Neuronal stem cell (in vitro differentiated cells): Measurements from ENCODE around the gene NTF3.

Experiments used
- DNase-seq: peaks from one replicate; pipeline ENCODE4 v3.0.0-alpha.2; 2013; ENCODE audit warnings: low spot score
- H2AFZ ChIP-seq: one replicate; pipeline ENCODE4 v1.6.1; 2013; ENCODE audit warnings: mild to moderate bottlenecking, low read length, inconsistent platforms
- H2AK5ac ChIP-seq: 2 replicates; pipeline ENCODE4 v1.6.1; 2013; ENCODE audit warnings: low read depth, mild to moderate bottlenecking, inconsistent platforms, low read length, moderate library complexity, mixed read lengths
- H2BK120ac ChIP-seq: 2 replicates; pipeline ENCODE4 v1.6.1; 2013; ENCODE audit warnings: low read depth, mild to moderate bottlenecking, inconsistent platforms, low read length, moderate library complexity, mixed read lengths
- H2BK12ac ChIP-seq: one replicate; pipeline ENCODE4 v1.6.1; 2013; ENCODE audit warnings: low read length, inconsistent platforms
- H2BK15ac ChIP-seq: 2 replicates; pipeline ENCODE4 v1.6.1; 2013; ENCODE audit warnings: mild to moderate bottlenecking, low read length, inconsistent platforms, mixed read lengths
- H2BK5ac ChIP-seq: one replicate; pipeline ENCODE4 v1.6.1; 2013; ENCODE audit warnings: inconsistent platforms, mild to moderate bottlenecking, low read length, moderate library complexity
- H3K14ac ChIP-seq: one replicate; pipeline ENCODE4 v1.6.1; 2013; ENCODE audit warnings: low read length, inconsistent platforms
- H3K18ac ChIP-seq: 2 replicates; pipeline ENCODE4 v1.6.1; 2013; ENCODE audit warnings: low read length, inconsistent platforms
- H3K23ac ChIP-seq: 2 replicates; pipeline ENCODE4 v1.6.1; 2013; ENCODE audit warnings: low read depth, mild to moderate bottlenecking, mixed read lengths, low read length, inconsistent platforms; ENCODE audit not compliant: poor library complexity
- H3K27ac ChIP-seq: replicated peaks from 3 replicates; pipeline ENCODE4 v1.5.1; 2013; ENCODE audit warnings: low read length, inconsistent platforms
- H3K27me3 ChIP-seq, 3 experiments: 2 replicates each; pipeline ENCODE4 v1.6.1; 2013; ENCODE audit warnings: low read length in 3 of 3, mild to moderate bottlenecking in 2 of 3, inconsistent platforms in 1 of 3, low read depth in 1 of 3, mixed read lengths in 1 of 3, moderate library complexity in 1 of 3; ENCODE audit not compliant: control insufficient read depth in 3 of 3, insufficient read depth in 3 of 3
- H3K36me3 ChIP-seq, 2 donors: replicated peaks in 1 of 2; 2 replicates each; pipeline ENCODE4 v1.6.1; 2013; ENCODE audit warnings: low read length in 2 of 2; ENCODE audit not compliant: control insufficient read depth in 2 of 2, insufficient read depth in 2 of 2
- H3K4ac ChIP-seq: 2 replicates; pipeline ENCODE4 v1.6.1; 2013; ENCODE audit warnings: inconsistent platforms, mild to moderate bottlenecking, low read length, moderate library complexity
- H3K4me1 ChIP-seq, 2 donors: 1 replicate in 1 of 2; 2 replicates in 1 of 2; pipeline ENCODE4 v1.6.1; 2013; ENCODE audit warnings: low read length in 2 of 2, low read depth in 1 of 2; ENCODE audit not compliant: control insufficient read depth in 2 of 2, insufficient read depth in 1 of 2
- H3K4me2 ChIP-seq: one replicate; pipeline ENCODE4 v1.6.1; 2013; ENCODE audit warnings: mild to moderate bottlenecking, low read length, inconsistent platforms; ENCODE audit not compliant: insufficient read depth, poor library complexity, severe bottlenecking
- H3K4me3 ChIP-seq, 2 donors: 2 replicates each; pipeline ENCODE4 v1.5.1; 2013; ENCODE audit warnings: low read length in 2 of 2, mild to moderate bottlenecking in 2 of 2, inconsistent platforms in 1 of 2, moderate library complexity in 1 of 2
- H3K79me1 ChIP-seq: one replicate; pipeline ENCODE4 v1.6.1; 2013; ENCODE audit warnings: low read depth, mild to moderate bottlenecking, inconsistent platforms, low read length, moderate library complexity
- H3K9ac ChIP-seq: one replicate; pipeline ENCODE4 v1.6.1; 2013; ENCODE audit warnings: mild to moderate bottlenecking, low read depth, low read length, inconsistent platforms; ENCODE audit not compliant: poor library complexity
- H3K9me3 ChIP-seq, 2 donors: replicated peaks in 1 of 2; 2 replicates each; pipeline versions ENCODE3 to v1.6.1; 2013; ENCODE audit warnings: low read length in 2 of 2, mild to moderate bottlenecking in 2 of 2, inconsistent platforms in 1 of 2, low read depth in 1 of 2, mixed read lengths in 1 of 2, moderate library complexity in 1 of 2; ENCODE audit not compliant: control insufficient read depth in 2 of 2, insufficient read depth in 1 of 2
- H4K8ac ChIP-seq: one replicate; pipeline ENCODE4 v1.6.1; 2013; ENCODE audit warnings: low read depth, mild to moderate bottlenecking, inconsistent platforms, low read length, moderate library complexity
- H4K91ac ChIP-seq: one replicate; pipeline ENCODE4 v1.6.1; 2013; ENCODE audit warnings: low read length, low read depth, mild to moderate bottlenecking, inconsistent platforms; ENCODE audit not compliant: poor library complexity
- WGBS, 2 donors: extraction: QIAGEN DNeasy Blood & Tissue Kit; methylation state at CpG; one replicate each; pipeline ENCODE4 v1.1.7; 2013; ENCODE audit warnings: missing lambda C conversion rate in 2 of 2, mixed read lengths in 1 of 2; ENCODE audit not compliant: insufficient read length in 2 of 2, insufficient replicate concordance in 1 of 2; ENCODE audit errors: extremely low coverage in 2 of 2; 5-methylcytosine and 5-hydroxymethylcytosine counted together

NTF3 gene

DNA sequence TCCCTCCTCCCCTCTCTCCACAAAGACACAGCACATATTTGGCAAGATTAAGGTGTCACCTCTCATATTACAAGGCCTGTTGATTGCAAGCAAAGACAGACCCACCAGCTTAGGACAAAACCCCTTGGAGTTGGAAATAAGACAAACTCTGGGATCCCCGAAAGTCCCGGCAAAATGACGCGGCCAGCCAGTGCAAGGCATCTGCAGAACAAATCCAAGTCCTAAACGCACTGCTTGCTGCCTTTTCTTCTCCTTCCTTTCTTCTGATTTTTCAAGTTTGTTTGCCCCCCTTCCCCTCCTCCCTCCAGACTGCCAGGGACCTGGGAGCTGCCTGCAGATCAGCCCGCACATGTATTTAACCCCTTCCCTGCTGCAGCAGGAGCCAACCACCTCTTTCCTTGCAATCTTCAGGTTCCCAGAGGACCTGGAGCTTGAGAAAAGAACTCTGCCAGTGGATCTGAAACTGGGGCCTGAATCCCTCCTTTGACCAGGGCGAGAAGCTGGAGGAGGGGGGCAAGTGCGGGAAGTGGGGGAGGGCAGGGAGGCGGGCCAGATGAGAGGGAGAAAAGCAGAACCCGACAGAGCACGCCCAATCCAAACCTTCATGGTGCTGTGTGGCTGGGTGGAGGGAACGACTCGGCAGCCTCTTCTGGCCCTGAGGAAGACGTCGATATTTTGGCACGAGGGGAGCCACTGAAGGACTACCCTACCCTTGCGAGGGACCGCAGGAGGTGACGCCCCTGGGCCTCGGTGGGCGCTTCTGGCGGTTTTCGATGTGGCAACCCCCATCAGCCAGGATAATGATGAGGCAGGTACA lies 2.0 kb upstream of the NTF3 start:
- H3K4me2 ChIP-seq: peak overlapping the region; percentile 90
- H3K4me3 ChIP-seq: peak overlapping the region in 1 of 2 donors; percentile 67
- peak; percentile 51 for DNase-seq
- peak overlapping the region; percentile 92 for H3K18ac ChIP-seq
- no peak overlapping the region for H3K4ac ChIP-seq
- H3K23ac ChIP-seq: no peak overlapping the region
- H3K4me1 ChIP-seq: peaks cover 12 to 18% of the 10 kb centered on the region in 2 donors
- no peak overlapping the region for H3K9ac ChIP-seq
- no peak overlapping the region for H2BK120ac ChIP-seq
- no peak overlapping the region for H2BK12ac ChIP-seq
- peaks cover 0 to 83% (median 3%) of the 10 kb centered on the region in 3 experiments for H3K27me3 ChIP-seq
- no peak overlapping the region for H4K91ac ChIP-seq
- H2AK5ac ChIP-seq: peak overlapping the region; percentile 9
- no peaks in the 10 kb centered on the region for H3K9me3 ChIP-seq
- H3K36me3 ChIP-seq: no peaks in the 10 kb centered on the region
- H2BK5ac ChIP-seq: no peak overlapping the region
- peaks cover 9% of the 10 kb centered on the region for H3K79me1 ChIP-seq
- H3K27ac ChIP-seq: peak overlapping the region; percentile 63
- H3K14ac ChIP-seq: no peak overlapping the region
- no CpG with 5 or more reads among the region's 23 CpGs for WGBS, 2 donors
- H2BK15ac ChIP-seq: no peak overlapping the region
- H2AFZ ChIP-seq: no peak overlapping the region
- no peak overlapping the region for H4K8ac ChIP-seq

GRCh38 chr12:5430641-5431603 lies 986 bp upstream of the NTF3 start:
- Histone ChIP-seq H3K9ac (peak overlapping the region; percentile 56), H3K4me2 (peak overlapping the region; percentile 90), H4K91ac (no peak overlapping the region), H3K23ac (no peak overlapping the region), H3K4me1 (peaks cover 12 to 19% of the 10 kb centered on the region in 2 donors), H3K27me3 (peaks cover 0 to 88% (median 3%) of the 10 kb centered on the region in 3 experiments), H3K4ac (no peak overlapping the region), H3K9me3 (no peaks in the 10 kb centered on the region), H2BK12ac (no peak overlapping the region), H3K14ac (no peak overlapping the region), H2AFZ (peak overlapping the region; percentile 3), H4K8ac (no peak overlapping the region), H3K36me3 (no peaks in the 10 kb centered on the region), H3K4me3 (peak overlapping the region in 1 of 2 donors; percentile 79), H3K18ac (peak overlapping the region; percentile 92), H2AK5ac (no peak overlapping the region), H2BK15ac (peak overlapping the region; percentile 50), H3K79me1 (peaks cover 9% of the 10 kb centered on the region), H3K27ac (no peak overlapping the region), H2BK120ac (no peak overlapping the region), H2BK5ac (no peak overlapping the region)
- no peak for DNase-seq
- no CpG with 5 or more reads among the region's 58 CpGs for WGBS, 2 donors

DNA sequence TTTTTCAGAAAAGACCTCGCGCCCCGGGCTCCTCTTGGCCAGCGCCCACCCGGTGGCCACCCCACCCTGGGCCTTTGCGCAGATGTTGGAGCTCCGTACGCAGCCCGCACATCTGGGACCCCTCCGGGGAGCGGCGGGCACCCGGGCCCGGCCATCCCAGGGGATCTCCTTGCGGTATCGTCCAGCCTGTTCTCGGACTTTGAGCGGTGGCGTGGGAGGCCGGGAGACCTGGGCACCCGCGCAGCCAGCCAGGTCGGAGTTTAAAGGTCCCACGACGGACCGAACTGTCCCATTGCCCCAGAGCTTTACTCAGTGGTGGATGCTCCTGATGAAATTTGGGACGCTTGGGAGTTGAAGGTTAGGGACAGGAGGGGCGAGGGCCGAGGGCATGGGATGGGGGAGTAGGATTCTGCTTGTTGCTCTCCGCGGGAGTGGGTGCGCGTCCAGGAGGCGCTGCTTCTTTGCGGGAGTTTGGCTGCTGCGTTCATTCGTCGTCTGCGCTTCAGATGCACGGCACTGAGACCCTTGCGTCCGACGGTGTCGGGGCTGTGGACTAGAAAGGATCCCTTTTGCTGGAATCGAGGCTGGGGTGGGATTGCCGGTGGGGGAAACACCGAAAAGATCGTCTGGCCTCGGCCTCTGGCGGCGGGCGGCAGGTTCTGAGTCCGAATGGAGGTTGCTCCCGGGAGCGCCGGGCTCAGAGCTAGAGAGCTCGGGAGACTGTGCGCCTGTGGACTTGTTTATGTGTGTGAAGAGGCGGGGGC lies 1.4 kb downstream of the NTF3 start:
- Histone ChIP-seq H3K27ac (no peak overlapping the region), H4K91ac (no peak overlapping the region), H3K18ac (peak overlapping the region; percentile 92), H3K4me2 (peak overlapping the region; percentile 96), H2AFZ (peak overlapping the region; percentile 87), H3K36me3 (no peaks in the 10 kb centered on the region), H3K27me3 (peaks cover 0 to 86% (median 3%) of the 10 kb centered on the region in 3 experiments), H3K4ac (peak overlapping the region; percentile 39), H4K8ac (no peak overlapping the region), H3K23ac (no peak overlapping the region), H3K9me3 (peaks cover 0 to 4% of the 10 kb centered on the region in 2 donors), H2BK15ac (peak overlapping the region; percentile 40), H3K4me3 (peak overlapping the region in 1 of 2 donors; percentile 85), H2BK12ac (peak overlapping the region; percentile 5), H3K14ac (peak overlapping the region; percentile 21), H3K79me1 (peaks cover 9% of the 10 kb centered on the region), H3K4me1 (peaks cover 12 to 18% of the 10 kb centered on the region in 2 donors), H2BK5ac (no peak overlapping the region), H2BK120ac (peak overlapping the region; percentile 12), H2AK5ac (peak overlapping the region; percentile 48), H3K9ac (peak overlapping the region; percentile 88)
- peak; percentile 21 for DNase-seq
- no CpG with 5 or more reads among the region's 59 CpGs for WGBS, 2 donors
